Measurements from ENCODE around the gene RPAIN. TPM values are rescaled to one million over a fixed set of nuclear protein-coding genes. Genes with fewer than 3 reads are reported as not detected.

Gene RPAIN
- total and polyA plus RNA-seq, 2 of the 13 experiments (the other 11 are each of a cell fraction or from before 2014, with no cell fraction given), result 42.1 to 58.5 TPM

DNA sequence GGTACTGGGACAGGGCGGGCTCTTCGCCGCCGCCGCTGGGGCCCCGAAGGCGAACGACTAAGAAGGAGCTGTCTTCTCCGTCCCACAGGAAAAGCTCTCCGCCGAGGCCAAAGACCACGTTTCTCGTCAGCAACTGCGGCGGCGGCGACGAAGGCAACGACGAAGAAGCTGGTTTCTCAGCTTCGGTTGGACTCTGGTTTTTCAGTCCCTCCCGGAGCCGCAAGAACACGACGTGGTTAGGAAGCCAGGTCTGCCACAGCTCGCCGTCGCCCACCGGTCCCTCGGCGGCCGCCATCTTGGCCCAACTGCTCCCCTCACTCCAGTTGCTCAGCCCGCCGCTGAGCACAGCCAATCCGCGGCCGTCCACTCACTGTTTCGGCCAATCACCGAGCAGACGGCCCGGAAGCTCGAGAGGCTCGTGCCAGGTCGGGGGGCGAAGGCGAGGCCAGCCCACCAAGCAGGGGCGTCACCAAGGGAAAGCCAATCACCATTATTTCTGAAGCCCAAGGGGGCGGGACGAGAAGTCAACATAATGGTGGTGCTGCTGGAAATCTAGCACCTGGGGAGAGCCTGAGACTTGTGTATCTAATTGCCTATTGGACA, 525 bp upstream of the RPAIN start, which contains the start of gene NUP88 (continued):
- TF ChIP-seq ZNF609 (CRISPR knock-in tag; IDR thresholded peaks at IDR 0.05; ENCODE audit: borderline replicate concordance) (peak; percentile 21; the same call in 1 of the 2 replicates), U2AF1 (optimal IDR thresholded peaks at IDR 0.05; ENCODE audit: low read depth, low read length) (peak; percentile 36), ASH2L (IDR thresholded peaks at IDR 0.05; ENCODE audit: insufficient read length, low read depth, low read length) (peak; percentile 93), ZKSCAN8 (CRISPR knock-in tag; IDR thresholded peaks at IDR 0.05; ENCODE audit: borderline replicate concordance) (0 out of 2 replicates have a peak, but pooled peaks have one; percentile 46), ZNF382 (CRISPR knock-in tag; IDR thresholded peaks at IDR 0.05; ENCODE audit: borderline replicate concordance) (no peak), NAIF1 (CRISPR knock-in tag; IDR thresholded peaks at IDR 0.05; ENCODE audit: borderline replicate concordance) (no peak), PAWR (CRISPR knock-in tag; IDR thresholded peaks at IDR 0.05; ENCODE audit: borderline replicate concordance) (no peak), ZNF138 (CRISPR knock-in tag; IDR thresholded peaks at IDR 0.05; ENCODE audit: low read depth) (0 out of 2 replicates have a peak, but pooled peaks have one; percentile 8), ATF1 (CRISPR knock-in tag; IDR thresholded peaks at IDR 0.05) (peak; percentile 87), NR2C2 (CRISPR knock-in tag; IDR thresholded peaks at IDR 0.05; ENCODE audit: borderline replicate concordance) (peak; percentile 94), CC2D1A (CRISPR knock-in tag; IDR thresholded peaks at IDR 0.05) (no peak), KMT2A (CRISPR knock-in tag; IDR thresholded peaks at IDR 0.05) (peak; percentile 92), SNAPC2 (CRISPR knock-in tag; IDR thresholded peaks at IDR 0.05) (no peak), SMC3 (IDR thresholded peaks at IDR 0.05; ENCODE audit: low read length) (no peak)
- TF ChIP-seq, protein P1, sequence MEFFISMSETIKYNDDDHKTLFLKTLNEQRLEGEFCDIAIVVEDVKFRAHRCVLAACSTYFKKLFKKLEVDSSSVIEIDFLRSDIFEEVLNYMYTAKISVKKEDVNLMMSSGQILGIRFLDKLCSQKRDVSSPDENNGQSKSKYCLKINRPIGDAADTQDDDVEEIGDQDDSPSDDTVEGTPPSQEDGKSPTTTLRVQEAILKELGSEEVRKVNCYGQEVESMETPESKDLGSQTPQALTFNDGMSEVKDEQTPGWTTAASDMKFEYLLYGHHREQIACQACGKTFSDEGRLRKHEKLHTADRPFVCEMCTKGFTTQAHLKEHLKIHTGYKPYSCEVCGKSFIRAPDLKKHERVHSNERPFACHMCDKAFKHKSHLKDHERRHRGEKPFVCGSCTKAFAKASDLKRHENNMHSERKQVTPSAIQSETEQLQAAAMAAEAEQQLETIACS (CRISPR knock-in tag; IDR thresholded peaks at IDR 0.05), result no peak
- TF ChIP-seq, protein P2, sequence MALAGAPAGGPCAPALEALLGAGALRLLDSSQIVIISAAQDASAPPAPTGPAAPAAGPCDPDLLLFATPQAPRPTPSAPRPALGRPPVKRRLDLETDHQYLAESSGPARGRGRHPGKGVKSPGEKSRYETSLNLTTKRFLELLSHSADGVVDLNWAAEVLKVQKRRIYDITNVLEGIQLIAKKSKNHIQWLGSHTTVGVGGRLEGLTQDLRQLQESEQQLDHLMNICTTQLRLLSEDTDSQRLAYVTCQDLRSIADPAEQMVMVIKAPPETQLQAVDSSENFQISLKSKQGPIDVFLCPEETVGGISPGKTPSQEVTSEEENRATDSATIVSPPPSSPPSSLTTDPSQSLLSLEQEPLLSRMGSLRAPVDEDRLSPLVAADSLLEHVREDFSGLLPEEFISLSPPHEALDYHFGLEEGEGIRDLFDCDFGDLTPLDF (CRISPR knock-in tag; IDR thresholded peaks at IDR 0.05), result peak; percentile 28; the same call in 1 of the 2 replicates
- TF ChIP-seq, protein P3, sequence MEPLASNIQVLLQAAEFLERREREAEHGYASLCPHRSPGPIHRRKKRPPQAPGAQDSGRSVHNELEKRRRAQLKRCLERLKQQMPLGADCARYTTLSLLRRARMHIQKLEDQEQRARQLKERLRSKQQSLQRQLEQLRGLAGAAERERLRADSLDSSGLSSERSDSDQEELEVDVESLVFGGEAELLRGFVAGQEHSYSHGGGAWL (CRISPR knock-in tag; IDR thresholded peaks at IDR 0.05), result no peak
- TF ChIP-seq, protein P4, sequence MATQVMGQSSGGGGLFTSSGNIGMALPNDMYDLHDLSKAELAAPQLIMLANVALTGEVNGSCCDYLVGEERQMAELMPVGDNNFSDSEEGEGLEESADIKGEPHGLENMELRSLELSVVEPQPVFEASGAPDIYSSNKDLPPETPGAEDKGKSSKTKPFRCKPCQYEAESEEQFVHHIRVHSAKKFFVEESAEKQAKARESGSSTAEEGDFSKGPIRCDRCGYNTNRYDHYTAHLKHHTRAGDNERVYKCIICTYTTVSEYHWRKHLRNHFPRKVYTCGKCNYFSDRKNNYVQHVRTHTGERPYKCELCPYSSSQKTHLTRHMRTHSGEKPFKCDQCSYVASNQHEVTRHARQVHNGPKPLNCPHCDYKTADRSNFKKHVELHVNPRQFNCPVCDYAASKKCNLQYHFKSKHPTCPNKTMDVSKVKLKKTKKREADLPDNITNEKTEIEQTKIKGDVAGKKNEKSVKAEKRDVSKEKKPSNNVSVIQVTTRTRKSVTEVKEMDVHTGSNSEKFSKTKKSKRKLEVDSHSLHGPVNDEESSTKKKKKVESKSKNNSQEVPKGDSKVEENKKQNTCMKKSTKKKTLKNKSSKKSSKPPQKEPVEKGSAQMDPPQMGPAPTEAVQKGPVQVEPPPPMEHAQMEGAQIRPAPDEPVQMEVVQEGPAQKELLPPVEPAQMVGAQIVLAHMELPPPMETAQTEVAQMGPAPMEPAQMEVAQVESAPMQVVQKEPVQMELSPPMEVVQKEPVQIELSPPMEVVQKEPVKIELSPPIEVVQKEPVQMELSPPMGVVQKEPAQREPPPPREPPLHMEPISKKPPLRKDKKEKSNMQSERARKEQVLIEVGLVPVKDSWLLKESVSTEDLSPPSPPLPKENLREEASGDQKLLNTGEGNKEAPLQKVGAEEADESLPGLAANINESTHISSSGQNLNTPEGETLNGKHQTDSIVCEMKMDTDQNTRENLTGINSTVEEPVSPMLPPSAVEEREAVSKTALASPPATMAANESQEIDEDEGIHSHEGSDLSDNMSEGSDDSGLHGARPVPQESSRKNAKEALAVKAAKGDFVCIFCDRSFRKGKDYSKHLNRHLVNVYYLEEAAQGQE (IDR thresholded peaks at IDR 0.05; ENCODE audit: borderline replicate concordance in 1 of 2, low read depth in 1 of 2, low read length in 2 of 2), result peak in 1 of 2 experiments; percentile 26; a peak in 1 of 4 replicates
